OCI-LY3 (cell line): ENCODE measurements around the gene PER1.
A peak's percentile ranks its signal among the peaks of the same experiment; 100 is the strongest.

Source experiments
- H2AFZ ChIP-seq: fragments of 200-600, 300-600 bp; shearing (Covaris generic); 2 replicates; pipeline ENCODE4 v1.6.0; 2014; ENCODE audit warnings: antibody characterized with exemption, low read depth, low read length
- H3K27ac ChIP-seq: fragments of 200-600, 300-600 bp; sonication (generic); 2 replicates; pipeline ENCODE4 v1.5.1; 2014; ENCODE audit warnings: mild to moderate bottlenecking, low read length, moderate library complexity, mixed read lengths
- H3K27me3 ChIP-seq: fragments of 200-600, 300-600 bp; sonication (generic); 2 replicates; pipeline ENCODE4 v1.6.1; 2014; ENCODE audit warnings: low read depth, low read length, mixed read lengths
- H3K36me3 ChIP-seq: fragments of 200-600, 300-600 bp; sonication (generic); replicated peaks from 2 replicates; pipeline ENCODE3; 2014; ENCODE audit warnings: low read depth, low read length, mixed read lengths
- H3K4me1 ChIP-seq: fragments of 300-600, 200-600 bp; sonication (generic); 2 replicates; pipeline ENCODE4 v1.6.1; 2014; ENCODE audit warnings: low read length, mixed read lengths
- H3K4me2 ChIP-seq: fragments of 200-600, 300-600 bp; sonication (generic); 2 replicates; pipeline ENCODE4 v1.6.1; 2014; ENCODE audit warnings: low read length, mixed read lengths
- H3K4me3 ChIP-seq: fragments of 300-600, 200-600 bp; sonication (generic); 2 replicates; pipeline ENCODE4 v1.5.1; 2014; ENCODE audit warnings: antibody characterized with exemption, mild to moderate bottlenecking, low read length, moderate library complexity
- H3K79me2 ChIP-seq: fragments of 300-600, 200-600 bp; shearing (Covaris generic); 2 replicates; pipeline ENCODE4 v1.6.1; 2014; ENCODE audit warnings: mild to moderate bottlenecking, low read length, mixed read lengths
- H3K9ac ChIP-seq: fragments of 300-600, 200-600 bp; shearing (Covaris generic); 2 replicates; pipeline ENCODE4 v1.6.0; 2014; ENCODE audit warnings: mild to moderate bottlenecking, low read length, moderate library complexity
- H3K9me3 ChIP-seq: fragments of 200-600, 300-600 bp; shearing (Covaris generic); 2 replicates; pipeline ENCODE4 v1.6.1; 2014; ENCODE audit warnings: low read length, mixed read lengths; ENCODE audit not compliant: insufficient read depth
- H4K20me1 ChIP-seq: fragments of 200-600, 300-600 bp; sonication (generic); 2 replicates; pipeline ENCODE4 v1.6.1; 2016; ENCODE audit warnings: low read length, mixed read lengths; ENCODE audit not compliant: insufficient read depth
- EZH2phosphoT487 ChIP-seq: fragments of 200-600 bp; shearing (Covaris generic); IDR thresholded peaks from 2 replicates; pipeline ENCODE4 v1.6.1; 2018; ENCODE audit warnings: antibody characterized with exemption, mixed run types, low read depth
- TF ChIP-seq, protein P1 (sequence below): fragments of 200-600, 300-600 bp; sonication (generic); IDR thresholded peaks from 2 replicates; pipeline ENCODE4 v1.5.1; 2014; ENCODE audit warnings: antibody characterized with exemption, low read length, low read depth

The PER1 gene

DNA sequence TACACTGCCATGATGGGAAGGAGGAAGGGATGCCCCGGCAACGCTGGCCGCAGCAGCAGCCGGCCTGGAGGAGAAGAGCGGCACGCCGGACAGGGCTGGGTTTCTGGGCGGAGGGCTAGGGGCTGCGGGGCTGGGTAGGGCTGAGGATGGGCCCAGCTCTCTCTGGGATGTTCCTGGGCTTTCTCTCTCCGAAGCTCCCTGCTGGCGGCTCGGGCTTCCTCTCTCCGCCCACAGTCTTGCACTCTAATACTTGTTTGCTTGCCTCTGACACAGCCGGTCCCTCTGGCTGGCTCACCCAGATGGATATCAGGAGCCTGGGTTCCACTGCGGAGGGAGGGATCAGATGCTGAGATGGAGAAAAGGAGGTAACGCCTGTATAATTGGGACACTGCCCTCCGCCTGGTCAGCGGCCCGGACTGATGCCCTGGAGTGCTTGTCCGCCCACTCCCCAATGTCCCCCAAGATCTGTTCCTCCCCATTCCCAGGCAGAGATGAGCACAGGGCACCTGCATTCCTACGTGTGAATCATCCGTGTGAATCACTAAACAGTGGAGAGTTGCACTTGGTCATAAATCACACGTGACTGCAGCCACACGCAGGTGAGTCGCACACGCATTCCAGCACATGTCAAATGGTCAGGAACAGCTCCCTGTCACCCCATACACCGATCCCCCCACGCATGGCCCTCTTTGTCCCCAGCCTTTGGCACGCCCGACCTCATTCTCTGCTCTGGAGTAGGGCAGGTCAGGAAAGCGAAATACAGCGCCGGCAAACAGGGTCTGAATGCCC, 34.0 kb downstream of the PER1 start, which contains the start of gene ALOXE3:
Gene ALOXE3 (minus strand): TSS at position 535 of the 789 bp plus-strand sequence. CDS start 524 bp downstream, at position 11.
- peaks cover 9% of the 10 kb centered on the region; the same call in 1 of the 2 replicates for H3K4me1 ChIP-seq

DNA sequence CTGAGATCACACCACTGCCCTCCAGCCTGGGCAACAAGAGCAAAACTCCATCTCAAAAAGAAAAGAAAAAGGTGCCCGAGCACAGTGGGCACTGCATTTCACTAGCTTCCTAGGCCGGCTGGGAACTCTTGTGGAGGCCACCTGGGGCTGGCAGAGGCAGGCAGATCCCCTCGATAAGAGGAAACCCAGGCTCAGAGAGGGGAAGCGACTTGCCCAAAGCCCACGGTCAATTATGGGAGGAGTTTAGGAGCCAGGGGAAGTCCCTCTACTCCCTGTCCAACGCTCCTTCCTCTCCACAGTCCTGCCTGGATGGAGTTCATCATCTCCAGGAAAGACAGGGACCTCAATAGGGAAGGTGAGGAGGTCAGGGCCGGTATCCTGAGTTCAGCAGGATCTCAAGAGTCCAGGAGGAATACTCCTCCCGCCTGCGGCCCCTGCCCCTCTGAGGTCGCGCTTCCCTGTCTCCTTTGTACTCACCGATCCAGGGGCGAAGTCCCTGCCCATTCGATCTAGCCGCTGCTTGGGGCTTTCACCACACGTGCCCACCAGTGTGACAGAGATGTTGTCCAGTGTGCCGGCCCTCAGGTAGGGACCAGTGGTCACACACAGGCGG, 34.7 kb downstream of the PER1 start:
- H3K4me2 ChIP-seq = peak overlapping the region; percentile 85
- H2AFZ ChIP-seq = no peak overlapping the region
- H3K4me1 ChIP-seq = peaks cover 9% of the 10 kb centered on the region; the same call in 1 of the 2 replicates
- no peak for TF ChIP-seq EZH2phosphoT487
- TF ChIP-seq, protein P1, sequence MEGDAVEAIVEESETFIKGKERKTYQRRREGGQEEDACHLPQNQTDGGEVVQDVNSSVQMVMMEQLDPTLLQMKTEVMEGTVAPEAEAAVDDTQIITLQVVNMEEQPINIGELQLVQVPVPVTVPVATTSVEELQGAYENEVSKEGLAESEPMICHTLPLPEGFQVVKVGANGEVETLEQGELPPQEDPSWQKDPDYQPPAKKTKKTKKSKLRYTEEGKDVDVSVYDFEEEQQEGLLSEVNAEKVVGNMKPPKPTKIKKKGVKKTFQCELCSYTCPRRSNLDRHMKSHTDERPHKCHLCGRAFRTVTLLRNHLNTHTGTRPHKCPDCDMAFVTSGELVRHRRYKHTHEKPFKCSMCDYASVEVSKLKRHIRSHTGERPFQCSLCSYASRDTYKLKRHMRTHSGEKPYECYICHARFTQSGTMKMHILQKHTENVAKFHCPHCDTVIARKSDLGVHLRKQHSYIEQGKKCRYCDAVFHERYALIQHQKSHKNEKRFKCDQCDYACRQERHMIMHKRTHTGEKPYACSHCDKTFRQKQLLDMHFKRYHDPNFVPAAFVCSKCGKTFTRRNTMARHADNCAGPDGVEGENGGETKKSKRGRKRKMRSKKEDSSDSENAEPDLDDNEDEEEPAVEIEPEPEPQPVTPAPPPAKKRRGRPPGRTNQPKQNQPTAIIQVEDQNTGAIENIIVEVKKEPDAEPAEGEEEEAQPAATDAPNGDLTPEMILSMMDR = no peak
- H3K9ac ChIP-seq = no peak overlapping the region
- peaks cover 20% of the 10 kb centered on the region for H3K27me3 ChIP-seq
- no peaks in the 10 kb centered on the region for H3K9me3 ChIP-seq
- no peaks in the 10 kb centered on the region for H3K36me3 ChIP-seq
- no peaks in the 10 kb centered on the region for H4K20me1 ChIP-seq
- H3K27ac ChIP-seq = no peak overlapping the region
- no peaks in the 10 kb centered on the region for H3K79me2 ChIP-seq
- H3K4me3 ChIP-seq = peak overlapping the region; percentile 96

More for the DNA sequence above, 34.0 kb downstream of the PER1 start, which contains the start of gene ALOXE3:
- H2AFZ ChIP-seq = peak within 1 kb of the TSS; percentile 82
- peak within 1 kb of the TSS; percentile 85 for H3K4me2 ChIP-seq
- H4K20me1 ChIP-seq = no peaks in the 10 kb centered on the region
- TF ChIP-seq, protein P1 = no peak
- no peak for TF ChIP-seq EZH2phosphoT487
- no peaks in the 10 kb centered on the region for H3K36me3 ChIP-seq
- peaks cover 13% of the 10 kb centered on the region for H3K27me3 ChIP-seq
- H3K4me3 ChIP-seq = peak within 1 kb of the TSS; percentile 96
- no peaks in the 10 kb centered on the region for H3K9me3 ChIP-seq
- H3K27ac ChIP-seq = peak within 1 kb of the TSS; percentile 54
- peak within 1 kb of the TSS; percentile 68 for H3K9ac ChIP-seq
- no peaks in the 10 kb centered on the region for H3K79me2 ChIP-seq

DNA sequence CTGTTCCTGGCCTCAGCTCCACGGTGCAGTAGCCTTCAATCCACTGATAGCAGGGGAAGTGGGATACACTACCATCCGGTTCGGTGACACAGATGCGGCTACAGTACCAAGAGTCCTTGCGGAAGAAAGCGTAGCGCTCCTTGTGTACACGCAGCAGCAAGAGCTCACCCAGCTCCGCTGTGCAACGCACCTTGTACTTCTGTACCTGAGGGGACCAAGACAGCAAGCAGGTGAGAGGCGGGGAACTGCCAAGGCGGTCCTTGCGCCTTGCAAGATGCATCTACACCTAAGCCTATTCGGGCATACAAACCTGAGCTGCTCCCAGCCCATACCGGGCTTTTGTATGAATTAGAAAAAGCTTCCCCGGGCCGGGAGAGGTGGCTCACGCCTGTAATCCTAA, 35.4 kb downstream of the PER1 start:
- Histone ChIP-seq H3K27ac (no peak overlapping the region), H3K4me2 (no peak overlapping the region), H4K20me1 (no peaks in the 10 kb centered on the region), H3K36me3 (no peaks in the 10 kb centered on the region), H2AFZ (no peak overlapping the region), H3K4me1 (peaks cover 9% of the 10 kb centered on the region; the same call in 1 of the 2 replicates), H3K9me3 (no peaks in the 10 kb centered on the region), H3K4me3 (no peak overlapping the region), H3K27me3 (peaks cover 26% of the 10 kb centered on the region), H3K9ac (no peak overlapping the region), H3K79me2 (no peaks in the 10 kb centered on the region)
- TF ChIP-seq, protein P1 = no peak
- TF ChIP-seq EZH2phosphoT487 = no peak

DNA sequence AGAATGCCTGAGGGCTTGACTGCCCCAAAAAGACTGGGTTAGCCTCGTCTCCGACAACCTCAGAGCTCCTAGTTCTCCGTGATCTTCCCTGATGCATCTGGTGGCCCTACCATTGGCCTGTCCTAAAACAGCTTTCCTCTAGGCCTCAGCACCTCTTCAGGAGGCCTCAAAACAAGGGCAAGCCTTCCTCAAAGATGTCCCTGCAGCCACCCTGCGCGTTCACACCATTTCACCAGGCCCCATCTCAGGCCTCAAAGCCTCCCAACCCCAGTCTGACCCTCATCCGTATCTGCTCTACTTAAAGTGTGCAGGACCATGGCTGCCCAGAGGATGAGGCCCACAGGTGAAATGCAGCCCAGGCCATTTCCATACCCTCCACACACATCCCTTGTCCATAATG, 41.3 kb downstream of the PER1 start:
- Histone ChIP-seq H3K27ac (no peak overlapping the region), H3K4me1 (no peaks in the 10 kb centered on the region), H3K27me3 (peaks cover 22% of the 10 kb centered on the region), H4K20me1 (no peaks in the 10 kb centered on the region), H3K9me3 (no peaks in the 10 kb centered on the region), H3K36me3 (no peaks in the 10 kb centered on the region), H3K79me2 (no peaks in the 10 kb centered on the region), H2AFZ (no peak overlapping the region), H3K4me3 (no peak overlapping the region), H3K9ac (no peak overlapping the region), H3K4me2 (no peak overlapping the region)
- TF ChIP-seq, protein P1 = no peak
- TF ChIP-seq EZH2phosphoT487 = no peak
